GM23338 (cell line): ENCODE measurements around the gene RAX2. TPM values are rescaled to one million over a fixed set of nuclear protein-coding genes. Genes with fewer than 3 reads are reported as not detected.

Experiments used
- ATAC-seq: fragments of 200-7000 bp; cut with Tn5 transposase; 3 replicates; pipeline ENCODE4 v1.9.1; 2020
- DNase-seq: peaks from one replicate; pipeline ENCODE4 v3.0.0-alpha.2; 2015; ENCODE audit warnings: low spot score
- H2AFZ ChIP-seq: fragments of 200-600 bp; sonication (generic); 2 replicates; pipeline ENCODE4 v1.8.0; 2016; ENCODE audit warnings: antibody characterized with exemption, mild to moderate bottlenecking, moderate library complexity
- H3F3A ChIP-seq: fragments of 200-600 bp; sonication (generic); replicated peaks from 2 replicates; pipeline ENCODE4 v1.8.0; 2017; ENCODE audit warnings: antibody characterized with exemption, mixed run types, low read depth
- H3K27ac ChIP-seq: fragments of 200-600 bp; sonication (generic); 2 replicates; pipeline ENCODE4 v1.6.1; 2016; ENCODE audit warnings: low read depth
- H3K27me3 ChIP-seq: fragments of 200-600 bp; sonication (generic); 2 replicates; pipeline ENCODE4 v1.8.0; 2016; ENCODE audit warnings: mild to moderate bottlenecking, mixed run types, moderate library complexity; ENCODE audit not compliant: insufficient read depth
- H3K36me3 ChIP-seq: fragments of 200-600 bp; sonication (generic); 2 replicates; pipeline ENCODE4 v1.8.0; 2016; ENCODE audit warnings: mild to moderate bottlenecking; ENCODE audit not compliant: insufficient read depth
- H3K4me1 ChIP-seq: fragments of 200-600 bp; sonication (generic); 2 replicates; pipeline ENCODE4 v1.8.0; 2016; ENCODE audit warnings: mild to moderate bottlenecking, moderate library complexity; ENCODE audit not compliant: insufficient read depth
- H3K4me2 ChIP-seq: fragments of 200-600 bp; sonication (generic); 2 replicates; pipeline ENCODE4 v1.7.1; 2017; ENCODE audit warnings: mixed run types
- H3K4me3 ChIP-seq: fragments of 200-600 bp; sonication (generic); 2 replicates; pipeline ENCODE4 v1.6.1; 2016; ENCODE audit warnings: mixed run types
- H3K79me2 ChIP-seq: fragments of 200-600 bp; sonication (generic); replicated peaks from 2 replicates; pipeline ENCODE4 v1.8.0; 2017; ENCODE audit warnings: mild to moderate bottlenecking; ENCODE audit not compliant: insufficient read depth
- H3K9me2 ChIP-seq: fragments of 200-600 bp; sonication (generic); 2 replicates; pipeline ENCODE4 v1.8.0; 2017; ENCODE audit not compliant: insufficient read depth
- H4K20me1 ChIP-seq: fragments of 200-600 bp; sonication (generic); replicated peaks from 2 replicates; pipeline ENCODE4 v1.8.0; 2017; ENCODE audit warnings: mild to moderate bottlenecking; ENCODE audit not compliant: insufficient read depth
- H3K27ac Mint-ChIP-seq: 2 replicates; pipeline ENCODE4 v1.8.0; 2020; ENCODE audit warnings: inconsistent platforms, mild to moderate bottlenecking, moderate library complexity, mixed read lengths
- H3K27me3 Mint-ChIP-seq: 3 replicates; pipeline ENCODE4 v1.8.0; 2022; ENCODE audit warnings: low read depth, mild to moderate bottlenecking, moderate library complexity, mixed read lengths, inconsistent platforms; ENCODE audit not compliant: insufficient read depth, poor library complexity
- H3K36me3 Mint-ChIP-seq: 3 replicates; pipeline ENCODE4 v1.8.0; 2021; ENCODE audit warnings: low read depth, mild to moderate bottlenecking, inconsistent platforms, moderate library complexity, mixed read lengths
- H3K4me1 Mint-ChIP-seq: 3 replicates; pipeline ENCODE4 v1.8.0; 2020; ENCODE audit warnings: mild to moderate bottlenecking, inconsistent platforms, mixed read lengths
- H3K4me3 Mint-ChIP-seq: 3 replicates; pipeline ENCODE4 v1.8.0; 2021; ENCODE audit warnings: moderate library complexity, mild to moderate bottlenecking, inconsistent platforms, mixed read lengths
- H3K9me3 Mint-ChIP-seq: 3 replicates; pipeline ENCODE4 v1.8.0; 2020; ENCODE audit warnings: moderate library complexity, mild to moderate bottlenecking, inconsistent platforms, mixed read lengths
- CREB1 ChIP-seq: fragments of 250-450 bp; sonication (Bioruptor Pico); IDR thresholded peaks from 2 replicates; pipeline ENCODE4 v1.5.0; 2020; ENCODE audit warnings: low read depth, mild to moderate bottlenecking, moderate library complexity
- EZH2 ChIP-seq: fragments of 200-600 bp; sonication (generic); IDR thresholded peaks from one replicate; pipeline ENCODE4 v1.8.0; 2017; ENCODE audit warnings: antibody characterized with exemption, mild to moderate bottlenecking, low read depth; ENCODE audit not compliant: unreplicated experiment
- EZH2phosphoT487 ChIP-seq: fragments of 200-600 bp; sonication (generic); IDR thresholded peaks from one replicate; pipeline ENCODE4 v1.8.1; 2018; ENCODE audit warnings: antibody characterized with exemption; ENCODE audit not compliant: unreplicated experiment
- JUNB ChIP-seq: IDR thresholded peaks from one replicate; pipeline ENCODE4 v1.6.1; 2016; ENCODE audit warnings: antibody characterized with exemption; ENCODE audit not compliant: unreplicated experiment
- NANOG ChIP-seq: IDR thresholded peaks from 2 replicates; pipeline ENCODE4 v1.6.1; 2016; ENCODE audit warnings: antibody characterized with exemption, borderline replicate concordance
- POLR2AphosphoS5 ChIP-seq: IDR thresholded peaks from 2 replicates; pipeline ENCODE4 v1.6.1; 2016; ENCODE audit warnings: antibody characterized with exemption, low read depth
- STAT1 ChIP-seq: IDR thresholded peaks from one replicate; pipeline ENCODE4 v1.6.1; 2016; ENCODE audit warnings: antibody characterized with exemption; ENCODE audit not compliant: unreplicated experiment
- ZNF114 ChIP-seq: fragments of 250-450 bp; sonication (Bioruptor Pico); IDR thresholded peaks from 2 replicates; pipeline ENCODE4 v1.5.0; 2020; ENCODE audit warnings: mild to moderate bottlenecking, moderate library complexity
- ZNF331 ChIP-seq: fragments of 250-450 bp; sonication (Bioruptor Pico); IDR thresholded peaks from 2 replicates; pipeline ENCODE4 v1.5.0; 2020; ENCODE audit warnings: low read depth, mild to moderate bottlenecking, moderate library complexity
- polyA plus RNA-seq: library from polyadenylated mRNA; unstranded; fragments of >200 nt; fragmentation: Nextera tagmentation; extraction: Ambion mirVana; gene quantifications from 2 replicates; pipeline ENCODE4 v1.2.1, GENCODE V29; 2016
- total RNA-seq: library from RNA; depleted of rRNA; stranded (reverse); fragments of >200 nt; shearing (Covaris generic); gene quantifications from 2 replicates; pipeline ENCODE4 v1.2.3, GENCODE V29; 2014
- TF ChIP-seq, protein P1 (sequence below), 2 experiments: fragments of 200-600 bp in 1 of 2; sonication (generic) in 1 of 2; conservative IDR thresholded peaks; 2 replicates each; pipeline versions ENCODE4 v1.5.1 to v1.6.1; 2016 to 2017; ENCODE audit warnings: antibody characterized with exemption in 2 of 2, low read depth in 2 of 2, mild to moderate bottlenecking in 2 of 2, moderate library complexity in 1 of 2
- TF ChIP-seq, protein P2 (sequence below): fragments of 250-450 bp; sonication (Bioruptor Pico); IDR thresholded peaks from 2 replicates; pipeline ENCODE4 v1.5.0; 2020; ENCODE audit warnings: mild to moderate bottlenecking, moderate library complexity
- TF ChIP-seq, protein P3 (sequence below): IDR thresholded peaks from one replicate; pipeline ENCODE4 v1.6.1; 2018; ENCODE audit warnings: antibody characterized with exemption; ENCODE audit not compliant: unreplicated experiment
- TF ChIP-seq, protein P4 (sequence below): IDR thresholded peaks from 2 replicates; pipeline ENCODE4 v1.6.1; 2016; ENCODE audit warnings: antibody characterized with exemption

The RAX2 gene
- total and polyA plus RNA-seq, 2 experiments from 2014 or later: 0.13 TPM; not detected in 1

DNA sequence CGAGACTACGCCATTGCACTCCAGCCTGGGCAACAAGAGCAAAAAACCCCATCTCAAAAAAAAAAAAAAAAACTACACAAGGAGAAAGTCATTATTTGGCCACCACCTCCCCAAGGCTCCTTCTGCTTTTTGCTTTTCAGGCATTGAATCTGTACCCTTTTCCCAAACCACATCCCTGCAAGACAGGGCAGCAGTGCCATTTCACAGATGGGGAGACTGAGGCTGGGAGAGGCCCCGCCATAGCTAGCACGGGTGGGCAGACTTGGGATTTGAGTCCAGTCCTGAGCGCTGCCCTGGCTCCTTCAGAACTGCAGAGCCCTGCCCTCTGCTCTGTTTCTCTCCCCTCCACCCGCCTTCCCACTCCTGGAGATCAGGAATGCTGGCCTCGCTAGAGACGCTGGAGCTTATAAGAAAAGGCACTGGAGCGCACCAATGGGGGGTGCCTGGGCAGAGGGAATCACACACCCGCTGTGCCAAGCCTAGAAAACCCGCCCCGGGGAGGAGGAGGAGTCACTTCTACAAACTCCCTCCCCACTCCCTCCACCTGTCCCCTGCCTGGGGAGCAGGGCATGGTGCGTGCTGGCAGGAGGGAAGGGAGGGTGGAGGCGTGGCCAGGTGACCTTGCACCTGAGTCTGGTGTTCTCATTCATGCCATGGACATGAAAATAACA is 46.3 kb downstream of the RAX2 start:
- DNase-seq (peak; percentile 86), ATAC-seq (peak; percentile 52)
- Mint-ChIP-seq H3K4me1 (peaks cover 7% of the 10 kb centered on the region), H3K36me3 (no peaks in the 10 kb centered on the region), H3K27ac (no peak overlapping the region), H3K27me3 (peaks cover 17% of the 10 kb centered on the region), H3K4me3 (no peak overlapping the region), H3K9me3 (no peaks in the 10 kb centered on the region)
- Histone ChIP-seq H3K4me3 (no peak overlapping the region), H3K36me3 (no peaks in the 10 kb centered on the region), H2AFZ (no peak overlapping the region), H3K4me1 (peaks cover 15% of the 10 kb centered on the region; the same call in 1 of the 2 replicates), H3K79me2 (no peaks in the 10 kb centered on the region), H3F3A (no peaks in the 10 kb centered on the region), H3K9me2 (no peaks in the 10 kb centered on the region), H4K20me1 (no peaks in the 10 kb centered on the region), H3K27ac (no peak overlapping the region), H3K4me2 (peak overlapping the region; percentile 61), H3K27me3 (no peaks in the 10 kb centered on the region)
- TF ChIP-seq JUNB (no peak), POLR2AphosphoS5 (no peak), STAT1 (no peak), EZH2phosphoT487 (no peak), ZNF331 (CRISPR knock-in tag) (no peak), ZNF114 (CRISPR knock-in tag) (no peak), CREB1 (CRISPR knock-in tag) (no peak; the same call in 1 of the 2 replicates), EZH2 (no peak), NANOG (no peak)
- TF ChIP-seq, protein P1, sequence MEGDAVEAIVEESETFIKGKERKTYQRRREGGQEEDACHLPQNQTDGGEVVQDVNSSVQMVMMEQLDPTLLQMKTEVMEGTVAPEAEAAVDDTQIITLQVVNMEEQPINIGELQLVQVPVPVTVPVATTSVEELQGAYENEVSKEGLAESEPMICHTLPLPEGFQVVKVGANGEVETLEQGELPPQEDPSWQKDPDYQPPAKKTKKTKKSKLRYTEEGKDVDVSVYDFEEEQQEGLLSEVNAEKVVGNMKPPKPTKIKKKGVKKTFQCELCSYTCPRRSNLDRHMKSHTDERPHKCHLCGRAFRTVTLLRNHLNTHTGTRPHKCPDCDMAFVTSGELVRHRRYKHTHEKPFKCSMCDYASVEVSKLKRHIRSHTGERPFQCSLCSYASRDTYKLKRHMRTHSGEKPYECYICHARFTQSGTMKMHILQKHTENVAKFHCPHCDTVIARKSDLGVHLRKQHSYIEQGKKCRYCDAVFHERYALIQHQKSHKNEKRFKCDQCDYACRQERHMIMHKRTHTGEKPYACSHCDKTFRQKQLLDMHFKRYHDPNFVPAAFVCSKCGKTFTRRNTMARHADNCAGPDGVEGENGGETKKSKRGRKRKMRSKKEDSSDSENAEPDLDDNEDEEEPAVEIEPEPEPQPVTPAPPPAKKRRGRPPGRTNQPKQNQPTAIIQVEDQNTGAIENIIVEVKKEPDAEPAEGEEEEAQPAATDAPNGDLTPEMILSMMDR (conservative IDR thresholded peaks at IDR 0.05; ENCODE audit: low read depth in 2 of 2): no peak
- TF ChIP-seq, protein P2, sequence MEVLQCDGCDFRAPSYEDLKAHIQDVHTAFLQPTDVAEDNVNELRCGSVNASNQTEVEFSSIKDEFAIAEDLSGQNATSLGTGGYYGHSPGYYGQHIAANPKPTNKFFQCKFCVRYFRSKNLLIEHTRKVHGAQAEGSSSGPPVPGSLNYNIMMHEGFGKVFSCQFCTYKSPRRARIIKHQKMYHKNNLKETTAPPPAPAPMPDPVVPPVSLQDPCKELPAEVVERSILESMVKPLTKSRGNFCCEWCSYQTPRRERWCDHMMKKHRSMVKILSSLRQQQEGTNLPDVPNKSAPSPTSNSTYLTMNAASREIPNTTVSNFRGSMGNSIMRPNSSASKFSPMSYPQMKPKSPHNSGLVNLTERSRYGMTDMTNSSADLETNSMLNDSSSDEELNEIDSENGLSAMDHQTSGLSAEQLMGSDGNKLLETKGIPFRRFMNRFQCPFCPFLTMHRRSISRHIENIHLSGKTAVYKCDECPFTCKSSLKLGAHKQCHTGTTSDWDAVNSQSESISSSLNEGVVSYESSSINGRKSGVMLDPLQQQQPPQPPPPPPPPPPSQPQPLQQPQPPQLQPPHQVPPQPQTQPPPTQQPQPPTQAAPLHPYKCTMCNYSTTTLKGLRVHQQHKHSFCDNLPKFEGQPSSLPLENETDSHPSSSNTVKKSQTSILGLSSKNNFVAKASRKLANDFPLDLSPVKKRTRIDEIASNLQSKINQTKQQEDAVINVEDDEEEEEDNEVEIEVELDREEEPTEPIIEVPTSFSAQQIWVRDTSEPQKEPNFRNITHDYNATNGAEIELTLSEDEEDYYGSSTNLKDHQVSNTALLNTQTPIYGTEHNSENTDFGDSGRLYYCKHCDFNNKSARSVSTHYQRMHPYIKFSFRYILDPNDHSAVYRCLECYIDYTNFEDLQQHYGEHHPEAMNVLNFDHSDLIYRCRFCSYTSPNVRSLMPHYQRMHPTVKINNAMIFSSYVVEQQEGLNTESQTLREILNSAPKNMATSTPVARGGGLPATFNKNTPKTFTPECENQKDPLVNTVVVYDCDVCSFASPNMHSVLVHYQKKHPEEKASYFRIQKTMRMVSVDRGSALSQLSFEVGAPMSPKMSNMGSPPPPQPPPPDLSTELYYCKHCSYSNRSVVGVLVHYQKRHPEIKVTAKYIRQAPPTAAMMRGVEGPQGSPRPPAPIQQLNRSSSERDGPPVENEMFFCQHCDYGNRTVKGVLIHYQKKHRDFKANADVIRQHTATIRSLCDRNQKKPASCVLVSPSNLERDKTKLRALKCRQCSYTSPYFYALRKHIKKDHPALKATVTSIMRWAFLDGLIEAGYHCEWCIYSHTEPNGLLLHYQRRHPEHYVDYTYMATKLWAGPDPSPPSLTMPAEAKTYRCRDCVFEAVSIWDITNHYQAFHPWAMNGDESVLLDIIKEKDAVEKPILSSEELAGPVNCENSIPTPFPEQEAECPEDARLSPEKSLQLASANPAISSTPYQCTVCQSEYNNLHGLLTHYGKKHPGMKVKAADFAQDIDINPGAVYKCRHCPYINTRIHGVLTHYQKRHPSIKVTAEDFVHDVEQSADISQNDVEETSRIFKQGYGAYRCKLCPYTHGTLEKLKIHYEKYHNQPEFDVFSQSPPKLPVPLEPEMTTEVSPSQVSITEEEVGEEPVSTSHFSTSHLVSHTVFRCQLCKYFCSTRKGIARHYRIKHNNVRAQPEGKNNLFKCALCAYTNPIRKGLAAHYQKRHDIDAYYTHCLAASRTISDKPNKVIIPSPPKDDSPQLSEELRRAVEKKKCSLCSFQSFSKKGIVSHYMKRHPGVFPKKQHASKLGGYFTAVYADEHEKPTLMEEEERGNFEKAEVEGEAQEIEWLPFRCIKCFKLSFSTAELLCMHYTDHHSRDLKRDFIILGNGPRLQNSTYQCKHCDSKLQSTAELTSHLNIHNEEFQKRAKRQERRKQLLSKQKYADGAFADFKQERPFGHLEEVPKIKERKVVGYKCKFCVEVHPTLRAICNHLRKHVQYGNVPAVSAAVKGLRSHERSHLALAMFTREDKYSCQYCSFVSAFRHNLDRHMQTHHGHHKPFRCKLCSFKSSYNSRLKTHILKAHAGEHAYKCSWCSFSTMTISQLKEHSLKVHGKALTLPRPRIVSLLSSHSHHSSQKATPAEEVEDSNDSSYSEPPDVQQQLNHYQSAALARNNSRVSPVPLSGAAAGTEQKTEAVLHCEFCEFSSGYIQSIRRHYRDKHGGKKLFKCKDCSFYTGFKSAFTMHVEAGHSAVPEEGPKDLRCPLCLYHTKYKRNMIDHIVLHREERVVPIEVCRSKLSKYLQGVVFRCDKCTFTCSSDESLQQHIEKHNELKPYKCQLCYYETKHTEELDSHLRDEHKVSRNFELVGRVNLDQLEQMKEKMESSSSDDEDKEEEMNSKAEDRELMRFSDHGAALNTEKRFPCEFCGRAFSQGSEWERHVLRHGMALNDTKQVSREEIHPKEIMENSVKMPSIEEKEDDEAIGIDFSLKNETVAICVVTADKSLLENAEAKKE: no peak
- TF ChIP-seq, protein P3, sequence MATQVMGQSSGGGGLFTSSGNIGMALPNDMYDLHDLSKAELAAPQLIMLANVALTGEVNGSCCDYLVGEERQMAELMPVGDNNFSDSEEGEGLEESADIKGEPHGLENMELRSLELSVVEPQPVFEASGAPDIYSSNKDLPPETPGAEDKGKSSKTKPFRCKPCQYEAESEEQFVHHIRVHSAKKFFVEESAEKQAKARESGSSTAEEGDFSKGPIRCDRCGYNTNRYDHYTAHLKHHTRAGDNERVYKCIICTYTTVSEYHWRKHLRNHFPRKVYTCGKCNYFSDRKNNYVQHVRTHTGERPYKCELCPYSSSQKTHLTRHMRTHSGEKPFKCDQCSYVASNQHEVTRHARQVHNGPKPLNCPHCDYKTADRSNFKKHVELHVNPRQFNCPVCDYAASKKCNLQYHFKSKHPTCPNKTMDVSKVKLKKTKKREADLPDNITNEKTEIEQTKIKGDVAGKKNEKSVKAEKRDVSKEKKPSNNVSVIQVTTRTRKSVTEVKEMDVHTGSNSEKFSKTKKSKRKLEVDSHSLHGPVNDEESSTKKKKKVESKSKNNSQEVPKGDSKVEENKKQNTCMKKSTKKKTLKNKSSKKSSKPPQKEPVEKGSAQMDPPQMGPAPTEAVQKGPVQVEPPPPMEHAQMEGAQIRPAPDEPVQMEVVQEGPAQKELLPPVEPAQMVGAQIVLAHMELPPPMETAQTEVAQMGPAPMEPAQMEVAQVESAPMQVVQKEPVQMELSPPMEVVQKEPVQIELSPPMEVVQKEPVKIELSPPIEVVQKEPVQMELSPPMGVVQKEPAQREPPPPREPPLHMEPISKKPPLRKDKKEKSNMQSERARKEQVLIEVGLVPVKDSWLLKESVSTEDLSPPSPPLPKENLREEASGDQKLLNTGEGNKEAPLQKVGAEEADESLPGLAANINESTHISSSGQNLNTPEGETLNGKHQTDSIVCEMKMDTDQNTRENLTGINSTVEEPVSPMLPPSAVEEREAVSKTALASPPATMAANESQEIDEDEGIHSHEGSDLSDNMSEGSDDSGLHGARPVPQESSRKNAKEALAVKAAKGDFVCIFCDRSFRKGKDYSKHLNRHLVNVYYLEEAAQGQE: no peak
- TF ChIP-seq, protein P4, sequence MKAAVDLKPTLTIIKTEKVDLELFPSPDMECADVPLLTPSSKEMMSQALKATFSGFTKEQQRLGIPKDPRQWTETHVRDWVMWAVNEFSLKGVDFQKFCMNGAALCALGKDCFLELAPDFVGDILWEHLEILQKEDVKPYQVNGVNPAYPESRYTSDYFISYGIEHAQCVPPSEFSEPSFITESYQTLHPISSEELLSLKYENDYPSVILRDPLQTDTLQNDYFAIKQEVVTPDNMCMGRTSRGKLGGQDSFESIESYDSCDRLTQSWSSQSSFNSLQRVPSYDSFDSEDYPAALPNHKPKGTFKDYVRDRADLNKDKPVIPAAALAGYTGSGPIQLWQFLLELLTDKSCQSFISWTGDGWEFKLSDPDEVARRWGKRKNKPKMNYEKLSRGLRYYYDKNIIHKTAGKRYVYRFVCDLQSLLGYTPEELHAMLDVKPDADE: no peak
